Trophoblast cell (in vitro differentiated cells and primary cell): ENCODE results near the gene RBM44.

Experiments
- DNase-seq, 2 donors: peaks; one replicate each; pipeline ENCODE4 v3.0.0-alpha.2; 2016
- H2AFZ ChIP-seq: 2 replicates; pipeline ENCODE4 v1.6.1; 2013; ENCODE audit warnings: low read length, moderate library complexity, mild to moderate bottlenecking; ENCODE audit not compliant: insufficient read depth, poor library complexity
- H2AK5ac ChIP-seq: 2 replicates; pipeline ENCODE4 v1.6.1; 2013; ENCODE audit warnings: mild to moderate bottlenecking, low read length
- H2BK120ac ChIP-seq: 2 replicates; pipeline ENCODE4 v1.6.1; 2013; ENCODE audit warnings: low read length, mild to moderate bottlenecking, moderate library complexity; ENCODE audit not compliant: insufficient read depth, poor library complexity
- H2BK12ac ChIP-seq: 2 replicates; pipeline ENCODE4 v1.6.1; 2013; ENCODE audit warnings: mild to moderate bottlenecking, low read length, moderate library complexity
- H2BK5ac ChIP-seq: 2 replicates; pipeline ENCODE4 v1.6.1; 2013; ENCODE audit warnings: low read length, low read depth, moderate library complexity, mild to moderate bottlenecking; ENCODE audit not compliant: poor library complexity
- H3K14ac ChIP-seq: 2 replicates; pipeline ENCODE4 v1.6.1; 2013; ENCODE audit warnings: mild to moderate bottlenecking, low read length
- H3K18ac ChIP-seq: 2 replicates; pipeline ENCODE4 v1.6.1; 2013; ENCODE audit warnings: mild to moderate bottlenecking, low read length
- H3K23ac ChIP-seq: 2 replicates; pipeline ENCODE4 v1.6.1; 2013; ENCODE audit warnings: low read length
- H3K27ac ChIP-seq: 2 replicates; pipeline ENCODE4 v1.5.1; 2013; ENCODE audit warnings: low read depth, mild to moderate bottlenecking, inconsistent platforms, low read length, moderate library complexity
- H3K27me3 ChIP-seq: 2 replicates; pipeline ENCODE4 v1.6.1; 2013; ENCODE audit warnings: inconsistent platforms, mild to moderate bottlenecking, low read length, moderate library complexity; ENCODE audit not compliant: insufficient read depth
- H3K36me3 ChIP-seq, 2 experiments: 1 replicate in 1 of 2; 2 replicates in 1 of 2; pipeline ENCODE4 v1.6.1; 2013; ENCODE audit warnings: low read length in 2 of 2, mild to moderate bottlenecking in 2 of 2, moderate library complexity in 1 of 2; ENCODE audit not compliant: insufficient read depth in 2 of 2, control insufficient read depth in 1 of 2
- H3K4ac ChIP-seq: 2 replicates; pipeline ENCODE4 v1.6.1; 2013; ENCODE audit warnings: low read depth, mild to moderate bottlenecking, low read length, moderate library complexity
- H3K4me1 ChIP-seq, 2 experiments: 1 replicate in 1 of 2; 2 replicates in 1 of 2; pipeline ENCODE4 v1.6.1; 2013; ENCODE audit warnings: low read length in 2 of 2, mild to moderate bottlenecking in 2 of 2, moderate library complexity in 1 of 2; ENCODE audit not compliant: insufficient read depth in 2 of 2, control insufficient read depth in 1 of 2
- H3K4me2 ChIP-seq: 2 replicates; pipeline ENCODE4 v1.6.1; 2013; ENCODE audit warnings: inconsistent platforms, mild to moderate bottlenecking, low read length, moderate library complexity
- H3K4me3 ChIP-seq: 2 replicates; pipeline ENCODE4 v1.5.1; 2013; ENCODE audit warnings: mild to moderate bottlenecking, low read depth, low read length, inconsistent platforms
- H3K79me1 ChIP-seq: one replicate; pipeline ENCODE4 v1.6.1; 2013; ENCODE audit warnings: low read length
- H3K79me2 ChIP-seq: 2 replicates; pipeline ENCODE4 v1.6.1; 2013; ENCODE audit warnings: low read length, mild to moderate bottlenecking; ENCODE audit not compliant: control insufficient read depth, insufficient read depth, poor library complexity
- H3K9ac ChIP-seq: 2 replicates; pipeline ENCODE4 v1.6.1; 2013; ENCODE audit warnings: mild to moderate bottlenecking, low read length
- H3K9me3 ChIP-seq: 2 replicates; pipeline ENCODE4 v1.6.1; 2013; ENCODE audit warnings: low read depth, mild to moderate bottlenecking, control low read depth, inconsistent platforms, low read length; ENCODE audit not compliant: insufficient read depth
- H4K12ac ChIP-seq: 2 replicates; pipeline ENCODE4 v1.6.1; 2013; ENCODE audit warnings: low read depth, mild to moderate bottlenecking, low read length, moderate library complexity
- H4K8ac ChIP-seq: 2 replicates; pipeline ENCODE4 v1.6.1; 2013; ENCODE audit warnings: low read depth, mild to moderate bottlenecking, low read length, moderate library complexity
- H4K91ac ChIP-seq: one replicate; pipeline ENCODE4 v1.6.1; 2013; ENCODE audit warnings: low read depth, mild to moderate bottlenecking, low read length, moderate library complexity
- WGBS: extraction: QIAGEN DNeasy Blood & Tissue Kit; methylation state at CpG from one replicate; pipeline ENCODE4 v1.1.7; 2013; ENCODE audit warnings: missing lambda C conversion rate; ENCODE audit not compliant: insufficient read length, insufficient coverage; ENCODE audit errors: extremely low coverage; 5-methylcytosine and 5-hydroxymethylcytosine counted together

RBM44 gene

DNA sequence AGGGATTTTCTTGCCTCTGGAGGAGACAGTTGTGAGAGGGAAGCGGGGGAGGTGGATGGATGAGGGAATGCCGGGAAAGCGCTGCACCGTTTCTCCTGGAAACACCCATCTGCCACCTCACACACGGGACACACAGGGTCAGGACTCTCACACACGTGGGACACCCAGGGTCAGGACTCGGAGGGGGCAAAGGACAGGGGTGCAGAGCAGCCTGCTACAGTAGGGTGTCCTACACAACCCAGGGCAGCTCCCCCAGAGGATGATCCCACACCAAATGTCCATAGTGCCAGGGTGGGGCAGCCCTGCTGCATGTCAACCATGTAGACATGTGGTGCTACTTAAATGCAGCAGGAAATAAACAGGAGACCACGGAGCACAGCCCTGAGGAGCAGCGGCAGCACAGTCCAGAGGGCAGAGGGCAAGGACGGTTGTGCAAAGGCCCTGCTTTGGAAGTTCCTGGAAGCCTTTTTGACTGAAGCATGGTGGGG is 65.9 kb downstream of the RBM44 start:
- Histone ChIP-seq H4K8ac (peak overlapping the region; percentile 44), H2BK5ac (peak overlapping the region; percentile 62), H3K9ac (no peak overlapping the region), H3K14ac (peak overlapping the region; percentile 84), H3K4me1 (peaks cover 33 to 44% of the 10 kb centered on the region in 2 experiments), H3K18ac (peak overlapping the region; percentile 71), H3K23ac (no peak overlapping the region), H3K79me2 (peaks cover 4% of the 10 kb centered on the region), H4K91ac (peak overlapping the region; percentile 90), H3K4me2 (no peak overlapping the region), H3K36me3 (no peaks in the 10 kb centered on the region), H2AK5ac (peak overlapping the region; percentile 84), H2BK120ac (peak overlapping the region; percentile 94), H4K12ac (peak overlapping the region; percentile 26), H2BK12ac (peak overlapping the region; percentile 94), H3K4ac (peak overlapping the region; percentile 21), H2AFZ (no peak overlapping the region), H3K4me3 (no peak overlapping the region), H3K27me3 (peaks cover under 1% of the 10 kb centered on the region), H3K79me1 (peaks cover 40% of the 10 kb centered on the region), H3K27ac (peak overlapping the region; percentile 96), H3K9me3 (no peaks in the 10 kb centered on the region)
- WGBS = no CpG with 5 or more reads among the region's 10 CpGs
- no peak for DNase-seq

DNA sequence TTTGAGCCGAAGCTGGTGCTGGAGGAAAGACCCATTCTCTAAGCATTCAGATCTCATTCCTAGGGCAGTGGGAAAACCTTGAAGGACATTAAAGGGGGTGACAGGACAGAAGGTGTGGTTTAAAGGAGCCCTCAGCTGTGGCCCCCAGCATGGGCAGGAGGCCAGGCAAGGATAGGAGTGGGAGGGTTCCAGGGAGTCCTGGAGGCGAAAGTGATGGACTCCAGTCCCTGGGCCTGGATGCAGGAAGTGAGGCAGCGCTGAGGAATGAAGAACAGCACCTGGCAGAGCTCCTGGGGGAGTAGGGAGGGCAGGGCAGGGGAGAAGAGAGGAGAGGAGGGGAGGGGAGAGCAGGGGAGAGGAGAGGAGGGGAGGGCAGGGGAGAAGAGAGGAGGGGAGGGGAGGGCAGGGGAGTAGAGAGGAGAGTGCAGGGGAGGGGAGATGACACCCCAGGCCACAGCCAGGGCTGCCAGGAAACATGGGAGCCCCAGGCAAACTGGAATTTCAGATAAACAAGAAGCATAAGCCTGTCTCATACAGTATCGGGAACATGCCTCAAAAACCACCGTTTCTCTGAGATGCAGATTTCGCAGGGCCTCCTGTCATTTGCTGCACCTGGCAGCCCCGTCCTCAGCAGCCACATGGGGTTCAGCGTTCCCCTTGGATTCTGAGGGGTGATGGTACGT is 66.5 kb downstream of the RBM44 start:
- Histone ChIP-seq H3K79me2 (peaks cover 4% of the 10 kb centered on the region), H4K8ac (peak overlapping the region; percentile 84), H3K27ac (peak overlapping the region; percentile 96), H2AK5ac (peak overlapping the region; percentile 84), H4K91ac (peak overlapping the region; percentile 98), H3K14ac (peak overlapping the region; percentile 93), H2BK120ac (peak overlapping the region; percentile 95), H3K23ac (no peak overlapping the region), H3K79me1 (peaks cover 40% of the 10 kb centered on the region), H3K4me1 (peaks cover 34 to 50% of the 10 kb centered on the region in 2 experiments), H4K12ac (no peak overlapping the region), H3K27me3 (no peaks in the 10 kb centered on the region), H2BK5ac (peak overlapping the region; percentile 99), H3K18ac (peak overlapping the region; percentile 95), H3K4me2 (peak overlapping the region; percentile 14), H2BK12ac (peak overlapping the region; percentile 98), H3K36me3 (no peaks in the 10 kb centered on the region), H2AFZ (peak overlapping the region; percentile 48), H3K9ac (no peak overlapping the region), H3K4me3 (no peak overlapping the region), H3K9me3 (no peaks in the 10 kb centered on the region), H3K4ac (peak overlapping the region; percentile 21)
- peak in 1 of 2 donors; percentile 21 for DNase-seq
- WGBS = no CpG with 5 or more reads among the region's 9 CpGs

GRCh38 chr2:237865623-237866041 is 67.1 kb downstream of the RBM44 start:
- peaks cover 38 to 51% of the 10 kb centered on the region in 2 experiments for H3K4me1 ChIP-seq
- H2BK5ac ChIP-seq = peak overlapping the region; percentile 99
- H3K4ac ChIP-seq = peak overlapping the region; percentile 80
- no peaks in the 10 kb centered on the region for H3K27me3 ChIP-seq
- no peaks in the 10 kb centered on the region for H3K36me3 ChIP-seq
- peak overlapping the region; percentile 83 for H2AFZ ChIP-seq
- H3K4me3 ChIP-seq = no peak overlapping the region
- no peaks in the 10 kb centered on the region for H3K9me3 ChIP-seq
- no peak for DNase-seq
- H3K4me2 ChIP-seq = peak overlapping the region; percentile 14
- peak overlapping the region; percentile 98 for H4K91ac ChIP-seq
- no peak overlapping the region for H3K9ac ChIP-seq
- WGBS = no CpG with 5 or more reads among the region's 7 CpGs
- peak overlapping the region; percentile 93 for H3K14ac ChIP-seq
- H2BK120ac ChIP-seq = peak overlapping the region; percentile 95
- H2AK5ac ChIP-seq = peak overlapping the region; percentile 98
- H3K27ac ChIP-seq = peak overlapping the region; percentile 96
- H3K18ac ChIP-seq = peak overlapping the region; percentile 95
- no peak overlapping the region for H3K23ac ChIP-seq
- peak overlapping the region; percentile 98 for H2BK12ac ChIP-seq
- peaks cover 4% of the 10 kb centered on the region for H3K79me2 ChIP-seq
- H3K79me1 ChIP-seq = peaks cover 42% of the 10 kb centered on the region
- H4K8ac ChIP-seq = peak overlapping the region; percentile 84
- H4K12ac ChIP-seq = peak overlapping the region; percentile 35

GRCh38 chr2:237866101-237866621 is 67.6 kb downstream of the RBM44 start:
- H2AK5ac ChIP-seq = peak overlapping the region; percentile 57
- H3K4me1 ChIP-seq = peaks cover 43 to 56% of the 10 kb centered on the region in 2 experiments
- H3K18ac ChIP-seq = no peak overlapping the region
- H3K14ac ChIP-seq = peak overlapping the region; percentile 45
- H3K23ac ChIP-seq = no peak overlapping the region
- WGBS = no CpG with 5 or more reads among the region's 13 CpGs
- peak overlapping the region; percentile 99 for H2BK5ac ChIP-seq
- H3K79me1 ChIP-seq = peaks cover 47% of the 10 kb centered on the region
- H3K27ac ChIP-seq = peak overlapping the region; percentile 96
- H3K4me3 ChIP-seq = no peak overlapping the region
- H2BK120ac ChIP-seq = peak overlapping the region; percentile 95
- no peak overlapping the region for H4K12ac ChIP-seq
- H3K36me3 ChIP-seq = no peaks in the 10 kb centered on the region
- H4K91ac ChIP-seq = peak overlapping the region; percentile 98
- H3K4me2 ChIP-seq = peak overlapping the region; percentile 14
- no peak overlapping the region for H3K4ac ChIP-seq
- peaks cover 4% of the 10 kb centered on the region for H3K79me2 ChIP-seq
- H3K9me3 ChIP-seq = no peaks in the 10 kb centered on the region
- DNase-seq = peak in 1 of 2 donors; percentile 15
- H2BK12ac ChIP-seq = peak overlapping the region; percentile 59
- H2AFZ ChIP-seq = no peak overlapping the region
- H3K27me3 ChIP-seq = no peaks in the 10 kb centered on the region
- H4K8ac ChIP-seq = peak overlapping the region; percentile 84
- no peak overlapping the region for H3K9ac ChIP-seq
